Glomerular endothelial cell (primary cell): ENCODE results near the gene FHIT. TPM values are rescaled to one million over a fixed set of nuclear protein-coding genes. Genes with fewer than 3 reads are reported as not detected.

Experiments used
- DNase-seq: peaks from one replicate; pipeline ENCODE4 v3.0.0-alpha.2; 2011; ENCODE audit warnings: low read depth, low spot score; ENCODE audit errors: extremely low read depth
- total RNA-seq: library from RNA; depleted of rRNA; stranded (reverse); fragments of >200 nt; gene quantifications from 2 replicates; pipeline ENCODE4 v1.2.3, GENCODE V29; 2015

The FHIT gene
- total RNA-seq, 1 donor from 2014 or later = 8.1 TPM

DNA sequence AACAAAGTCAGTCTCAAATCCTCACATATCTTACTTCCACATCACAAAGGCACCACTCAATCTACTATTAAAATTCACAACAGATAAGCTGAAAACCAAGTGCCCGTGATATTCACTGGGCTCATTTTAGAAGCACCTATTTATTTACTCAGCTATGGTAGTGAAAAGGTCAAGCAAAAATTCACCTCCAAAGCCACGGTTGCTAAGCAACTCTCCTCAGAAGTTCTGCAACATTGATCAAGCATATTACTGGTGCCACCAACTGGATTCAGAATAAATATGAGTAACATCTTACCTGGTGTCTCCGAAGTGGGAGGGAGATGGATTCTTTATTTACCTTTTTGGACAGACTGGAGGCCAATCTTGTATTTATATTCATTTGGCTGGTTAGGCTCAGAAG lies 714.8 kb downstream of the FHIT start:
- DNase-seq = no peak

GRCh38 chr3:60531759-60532158 lies 719.5 kb downstream of the FHIT start:
- DNase-seq = no peak

- DNase-seq = no peak
Measured at GRCh38 chr3:60528651-60529050, 722.6 kb downstream of the FHIT start.

GRCh38 chr3:60523536-60523935 lies 727.7 kb downstream of the FHIT start:
- no peak for DNase-seq

DNA sequence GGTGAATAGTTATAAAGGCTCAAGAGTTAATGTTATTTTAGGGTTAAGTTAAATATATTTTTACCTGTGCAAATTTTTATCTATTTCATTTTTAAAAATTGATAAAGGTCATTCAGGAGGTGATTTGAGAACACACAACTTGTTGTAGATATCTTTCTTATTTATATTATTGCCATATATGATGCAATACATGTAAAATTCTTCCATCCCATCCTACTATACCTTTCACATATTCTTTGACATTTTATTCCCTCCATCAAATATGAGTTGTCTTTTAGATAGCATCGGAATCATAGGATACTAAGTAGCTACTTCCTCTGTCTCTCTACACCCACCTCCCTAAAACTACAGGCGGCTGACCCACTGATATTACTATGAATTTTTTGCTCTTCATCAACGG lies 734.1 kb downstream of the FHIT start:
- DNase-seq = no peak

GRCh38 chr3:60514866-60515265 lies 736.4 kb downstream of the FHIT start:
- no peak for DNase-seq

DNA sequence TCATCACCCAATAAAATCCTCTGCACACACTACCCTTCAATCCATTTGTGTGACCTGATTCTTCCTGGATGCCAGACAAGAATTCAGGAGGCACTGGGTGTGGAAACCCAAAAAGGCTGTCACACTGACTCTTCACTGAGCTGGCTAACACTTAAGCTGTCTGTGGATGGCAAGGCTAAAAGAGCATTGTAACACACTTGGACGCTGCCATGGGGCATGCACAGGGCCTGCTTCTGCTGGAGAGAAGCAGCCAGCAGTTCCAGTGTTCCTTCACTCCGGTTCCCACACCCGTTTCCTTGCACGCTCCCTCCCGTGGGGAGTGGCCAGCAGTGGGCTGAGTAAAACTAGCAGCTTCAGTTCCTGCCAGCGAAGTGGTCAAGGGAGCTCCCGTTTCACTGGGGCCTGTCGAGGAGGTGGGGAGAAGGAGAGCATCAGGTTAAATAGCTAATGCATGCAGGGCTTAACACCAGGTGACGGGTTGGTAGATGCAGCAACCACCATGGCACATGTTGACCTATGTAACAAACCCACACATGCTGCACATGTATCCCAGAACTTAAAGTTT lies 737.1 kb downstream of the FHIT start:
- DNase-seq = no peak

DNA sequence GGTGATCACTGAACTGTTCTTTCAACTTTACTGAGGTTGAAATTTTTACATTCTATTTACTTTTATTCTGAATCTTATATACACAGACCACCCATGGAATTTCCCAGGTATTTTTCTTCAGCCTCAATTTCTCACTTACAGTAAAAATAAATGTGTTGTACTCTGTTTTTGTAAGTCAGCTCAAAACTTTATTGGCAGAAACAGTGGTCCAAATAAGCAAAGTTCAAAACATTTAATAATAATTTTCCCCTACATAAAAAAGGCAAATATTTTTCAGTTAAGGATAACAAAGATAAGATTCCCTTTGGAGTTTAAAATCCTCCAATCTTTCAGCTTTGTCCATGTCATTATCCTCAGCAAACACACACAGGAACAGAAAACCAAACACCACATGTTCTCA lies 738.0 kb downstream of the FHIT start:
- DNase-seq = no peak

GRCh38 chr3:60512506-60512905 lies 738.7 kb downstream of the FHIT start:
- no peak for DNase-seq

- no peak for DNase-seq
Measured at GRCh38 chr3:60509471-60509870, 741.8 kb downstream of the FHIT start.

DNA sequence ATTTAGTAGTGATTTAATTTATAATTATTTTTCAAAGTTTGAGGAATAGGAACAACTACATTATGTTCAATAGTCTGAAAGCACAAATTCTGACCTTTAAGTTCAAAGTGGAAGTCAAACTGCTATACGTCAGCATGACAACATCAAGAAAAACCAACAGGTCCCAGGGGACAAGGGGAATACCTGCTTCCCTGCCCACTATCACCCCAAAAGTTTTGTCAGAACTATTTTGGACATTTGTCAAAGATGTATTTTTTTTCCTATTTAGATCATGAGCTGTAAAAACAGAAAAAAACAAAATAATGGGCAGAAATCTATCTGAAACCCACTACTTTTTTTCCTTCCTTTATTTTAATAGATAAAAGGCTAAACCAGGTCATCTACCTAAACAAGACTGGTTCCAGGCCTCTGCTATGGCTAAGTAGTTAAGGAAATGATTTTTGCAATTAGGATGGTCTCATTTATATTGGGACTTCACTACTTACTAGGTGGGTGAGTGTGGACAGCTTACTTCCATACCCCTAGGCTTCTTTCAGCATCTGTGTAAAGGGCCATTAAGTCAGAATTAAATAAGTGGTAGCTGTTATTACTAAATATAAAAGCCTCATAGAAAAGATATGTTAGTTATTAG lies 746.3 kb downstream of the FHIT start:
- no peak for DNase-seq

- no peak for DNase-seq
Measured at GRCh38 chr3:60501314-60501713, 749.9 kb downstream of the FHIT start.

GRCh38 chr3:60497902-60498301 lies 753.4 kb downstream of the FHIT start:
- DNase-seq = no peak

GRCh38 chr3:60490992-60491391 lies 760.3 kb downstream of the FHIT start:
- no peak for DNase-seq

- no peak for DNase-seq
Measured at GRCh38 chr3:60475096-60475495, 776.2 kb downstream of the FHIT start.

DNA sequence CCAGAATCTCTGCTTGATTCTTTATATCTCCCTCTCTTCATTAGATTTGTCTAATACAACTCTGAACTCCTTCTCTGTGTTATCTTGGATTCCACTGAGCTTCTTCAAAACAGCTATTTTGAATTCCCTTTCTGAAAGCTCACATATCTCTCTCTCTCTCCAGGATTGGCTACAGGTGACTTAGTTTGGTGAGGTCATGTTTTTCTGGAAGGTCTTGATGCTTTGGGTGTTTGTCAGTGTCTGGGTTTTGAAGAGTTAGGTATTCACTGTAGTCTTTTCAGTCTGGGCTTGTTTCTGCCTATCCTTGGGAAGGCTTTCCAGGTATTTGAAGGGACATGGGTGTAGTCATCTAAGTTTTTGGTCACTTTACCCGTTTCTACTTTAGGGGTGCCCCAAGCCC lies 781.8 kb downstream of the FHIT start:
- DNase-seq = no peak

DNA sequence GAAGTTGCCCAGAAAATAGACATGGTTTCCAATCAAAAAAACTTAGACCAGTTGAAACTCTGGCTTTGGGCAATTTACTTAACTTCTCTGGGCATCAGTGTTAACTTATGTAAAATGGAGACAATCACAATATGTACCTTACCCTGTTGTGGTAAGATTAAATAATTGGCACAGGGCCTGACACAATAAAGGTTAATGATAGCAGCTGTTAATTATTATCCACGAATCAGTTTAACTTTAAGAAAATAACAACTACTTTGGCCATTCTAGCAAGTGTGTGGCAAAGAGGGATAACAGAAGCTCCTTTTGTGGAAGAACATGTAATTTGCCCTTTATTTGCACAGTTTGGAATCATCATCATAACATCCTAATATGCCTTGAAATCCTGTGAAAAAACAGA lies 787.6 kb downstream of the FHIT start:
- no peak for DNase-seq

- no peak for DNase-seq
Measured at GRCh38 chr3:60461267-60461666, 790.0 kb downstream of the FHIT start.

DNA sequence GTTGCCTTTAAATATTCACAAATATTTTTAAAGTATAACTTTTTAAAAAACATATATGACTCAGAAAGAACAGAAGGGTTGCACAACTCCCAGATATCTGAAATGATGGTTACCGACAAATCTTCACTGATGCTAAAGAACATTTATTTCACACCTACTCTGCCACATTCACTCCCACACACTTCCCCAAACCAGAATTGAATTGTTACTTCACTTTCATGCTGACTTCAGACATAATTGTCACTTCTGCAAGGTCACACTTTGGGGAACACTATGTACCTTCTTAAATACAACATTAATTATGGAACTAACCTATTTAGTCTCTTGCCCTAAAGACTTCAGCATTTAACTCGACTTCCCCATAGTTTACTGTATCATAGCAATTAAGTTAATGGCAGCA lies 795.1 kb downstream of the FHIT start:
- no peak for DNase-seq

DNA sequence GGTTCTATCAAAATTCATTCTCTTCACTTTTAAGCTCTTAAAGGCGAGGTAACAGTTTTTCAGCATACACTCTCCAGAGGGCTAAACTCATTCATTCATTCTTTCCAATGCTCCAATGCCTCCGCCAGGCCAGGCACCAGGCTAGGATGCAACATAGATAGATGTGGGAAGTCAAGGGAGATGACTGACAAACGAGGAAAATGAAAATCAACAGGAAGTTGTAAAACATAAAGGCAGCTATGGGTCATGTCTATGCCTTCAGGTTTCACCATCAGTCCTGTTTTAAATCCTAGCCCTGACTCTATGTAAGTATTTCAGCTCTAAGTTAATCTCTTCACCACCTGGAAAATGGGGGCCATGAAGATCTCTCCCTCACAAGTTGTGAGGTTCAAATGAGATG lies 797.9 kb downstream of the FHIT start:
- DNase-seq = no peak

DNA sequence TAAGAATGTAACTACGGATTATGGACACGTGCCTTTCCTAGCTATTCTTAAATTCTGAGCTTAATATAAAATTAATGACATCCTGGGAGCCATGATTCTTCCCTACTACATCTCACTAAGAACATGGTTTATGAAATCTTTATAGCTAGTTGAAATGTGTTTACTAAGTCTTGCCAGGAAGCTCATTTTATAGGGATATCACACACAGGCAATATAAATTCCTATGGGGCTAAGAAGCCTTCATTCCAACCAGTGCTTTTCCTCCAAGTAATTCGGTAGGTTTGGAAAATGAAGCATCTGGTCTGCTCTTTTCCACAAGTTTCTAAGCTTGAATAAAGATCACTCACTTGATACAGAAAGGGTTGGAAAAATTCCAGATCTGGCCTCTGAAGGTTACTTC lies 802.6 kb downstream of the FHIT start:
- no peak for DNase-seq

DNA sequence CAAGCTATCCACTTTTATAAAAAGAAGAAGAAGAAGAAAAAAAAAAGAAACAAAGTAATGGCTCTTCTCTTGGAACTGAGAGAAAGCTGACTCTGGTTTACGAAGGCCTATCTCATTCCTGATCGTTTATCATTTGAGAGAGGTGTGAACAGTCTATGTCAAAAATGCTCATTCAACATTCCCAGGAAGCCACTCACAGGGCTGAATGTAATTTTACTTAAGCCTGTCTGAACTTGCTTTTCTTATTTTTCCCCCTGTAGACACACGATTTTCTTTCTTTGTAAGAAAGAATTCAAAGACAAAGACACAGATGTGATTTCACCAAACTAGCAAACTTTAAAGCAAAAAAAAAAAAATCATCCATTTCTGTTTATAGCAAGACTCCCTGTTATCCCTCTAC lies 805.8 kb downstream of the FHIT start:
- DNase-seq = no peak

- DNase-seq = no peak
Measured at GRCh38 chr3:60444898-60445437, 806.3 kb downstream of the FHIT start.
